Vagina (tissue), 2 donors: ENCODE results near the gene ARVCF.

Source experiments
- POLR2A ChIP-seq, 2 donors: fragments of 450-650 bp; IDR thresholded peaks; one replicate each; pipeline ENCODE4 v1.6.1; 2017; ENCODE audit warnings: antibody characterized with exemption in 2 of 2, mild to moderate bottlenecking in 2 of 2, moderate library complexity in 2 of 2
- POLR2AphosphoS5 ChIP-seq, 2 donors: sonication (generic); formaldehyde crosslinking; IDR thresholded peaks; one replicate each; pipeline ENCODE4 v1.9.0; 2017; ENCODE audit warnings: antibody characterized with exemption in 2 of 2, mild to moderate bottlenecking in 2 of 2, low read depth in 1 of 2; ENCODE audit not compliant: insufficient read depth in 1 of 2
- TF ChIP-seq, protein P1 (sequence below), 3 experiments: fragments of 450-650 bp in 2 of 3; fragments of 200-600 bp in 1 of 3; sonication (generic) in 1 of 3; IDR thresholded peaks; one replicate each; pipeline ENCODE4 v1.5.1; 2017 to 2019; ENCODE audit warnings: antibody characterized with exemption in 3 of 3, mild to moderate bottlenecking in 2 of 3, moderate library complexity in 2 of 3

DNA sequence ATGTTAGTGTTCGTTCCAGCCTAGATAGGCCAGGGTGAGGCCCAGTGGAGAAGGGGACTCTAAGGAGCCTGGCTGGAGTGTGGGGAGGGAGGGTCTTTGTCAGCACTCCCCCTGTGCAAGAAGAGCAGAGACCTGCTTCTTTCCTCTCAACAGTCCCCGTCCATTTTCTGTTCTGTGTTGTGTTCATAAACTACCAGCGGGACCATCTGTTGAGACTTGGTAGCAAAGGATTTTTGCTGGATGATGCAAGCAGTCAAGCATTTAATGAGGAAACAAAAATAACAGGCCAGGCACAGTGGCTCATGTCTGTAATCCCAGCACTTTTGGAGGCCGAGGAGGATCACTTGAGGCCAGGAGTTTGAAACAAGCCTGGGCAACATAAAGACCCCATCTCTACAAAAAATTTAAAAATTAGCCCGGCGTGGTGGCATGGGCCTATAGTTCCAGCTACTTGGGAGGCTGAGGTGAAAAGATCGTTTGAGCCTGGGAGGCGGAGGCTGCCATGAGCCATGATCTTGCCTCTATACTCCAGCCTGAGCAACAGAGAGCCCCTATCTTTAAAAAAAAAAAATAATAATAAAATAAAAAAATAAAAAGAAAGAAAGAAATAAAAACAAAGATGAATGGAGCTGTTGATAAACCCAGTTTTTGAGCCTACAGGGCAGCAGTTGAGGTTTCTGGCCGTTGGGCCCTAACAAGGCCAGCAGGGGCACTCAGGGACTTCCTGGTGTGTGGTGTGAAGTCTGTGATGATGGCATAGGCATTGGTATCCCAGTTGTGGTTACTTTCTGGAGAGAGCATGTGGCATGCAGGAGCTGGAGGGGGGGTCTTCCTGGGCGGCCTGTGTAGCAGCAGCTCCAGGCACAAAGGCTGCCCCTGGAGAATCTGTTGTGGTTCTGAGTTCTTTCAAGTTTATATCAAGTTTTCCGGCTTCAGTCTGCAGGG lies 73.3 kb downstream of the ARVCF start:
- TF ChIP-seq, protein P1, sequence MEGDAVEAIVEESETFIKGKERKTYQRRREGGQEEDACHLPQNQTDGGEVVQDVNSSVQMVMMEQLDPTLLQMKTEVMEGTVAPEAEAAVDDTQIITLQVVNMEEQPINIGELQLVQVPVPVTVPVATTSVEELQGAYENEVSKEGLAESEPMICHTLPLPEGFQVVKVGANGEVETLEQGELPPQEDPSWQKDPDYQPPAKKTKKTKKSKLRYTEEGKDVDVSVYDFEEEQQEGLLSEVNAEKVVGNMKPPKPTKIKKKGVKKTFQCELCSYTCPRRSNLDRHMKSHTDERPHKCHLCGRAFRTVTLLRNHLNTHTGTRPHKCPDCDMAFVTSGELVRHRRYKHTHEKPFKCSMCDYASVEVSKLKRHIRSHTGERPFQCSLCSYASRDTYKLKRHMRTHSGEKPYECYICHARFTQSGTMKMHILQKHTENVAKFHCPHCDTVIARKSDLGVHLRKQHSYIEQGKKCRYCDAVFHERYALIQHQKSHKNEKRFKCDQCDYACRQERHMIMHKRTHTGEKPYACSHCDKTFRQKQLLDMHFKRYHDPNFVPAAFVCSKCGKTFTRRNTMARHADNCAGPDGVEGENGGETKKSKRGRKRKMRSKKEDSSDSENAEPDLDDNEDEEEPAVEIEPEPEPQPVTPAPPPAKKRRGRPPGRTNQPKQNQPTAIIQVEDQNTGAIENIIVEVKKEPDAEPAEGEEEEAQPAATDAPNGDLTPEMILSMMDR (IDR thresholded peaks at IDR 0.05) = no peak
- peak in 1 of 2 donors; percentile 28 for TF ChIP-seq POLR2A (IDR thresholded peaks at IDR 0.05)
- peak in 1 of 2 donors; percentile 66 for TF ChIP-seq POLR2AphosphoS5 (IDR thresholded peaks at IDR 0.05; ENCODE audit: insufficient read depth in 1 of 2, low read depth in 1 of 2)
